NOMO-1 (cell line): ENCODE data around the gene PAPOLB.
A peak's percentile ranks its signal among the peaks of the same experiment; 100 is the strongest.

Experiments
- DNase-seq, 2 experiments: peaks; one replicate each; lab custom pipeline; 2025; ENCODE audit not compliant: unreplicated experiment in 2 of 2; lab: John Stamatoyannopoulos, UW

The PAPOLB gene

DNA sequence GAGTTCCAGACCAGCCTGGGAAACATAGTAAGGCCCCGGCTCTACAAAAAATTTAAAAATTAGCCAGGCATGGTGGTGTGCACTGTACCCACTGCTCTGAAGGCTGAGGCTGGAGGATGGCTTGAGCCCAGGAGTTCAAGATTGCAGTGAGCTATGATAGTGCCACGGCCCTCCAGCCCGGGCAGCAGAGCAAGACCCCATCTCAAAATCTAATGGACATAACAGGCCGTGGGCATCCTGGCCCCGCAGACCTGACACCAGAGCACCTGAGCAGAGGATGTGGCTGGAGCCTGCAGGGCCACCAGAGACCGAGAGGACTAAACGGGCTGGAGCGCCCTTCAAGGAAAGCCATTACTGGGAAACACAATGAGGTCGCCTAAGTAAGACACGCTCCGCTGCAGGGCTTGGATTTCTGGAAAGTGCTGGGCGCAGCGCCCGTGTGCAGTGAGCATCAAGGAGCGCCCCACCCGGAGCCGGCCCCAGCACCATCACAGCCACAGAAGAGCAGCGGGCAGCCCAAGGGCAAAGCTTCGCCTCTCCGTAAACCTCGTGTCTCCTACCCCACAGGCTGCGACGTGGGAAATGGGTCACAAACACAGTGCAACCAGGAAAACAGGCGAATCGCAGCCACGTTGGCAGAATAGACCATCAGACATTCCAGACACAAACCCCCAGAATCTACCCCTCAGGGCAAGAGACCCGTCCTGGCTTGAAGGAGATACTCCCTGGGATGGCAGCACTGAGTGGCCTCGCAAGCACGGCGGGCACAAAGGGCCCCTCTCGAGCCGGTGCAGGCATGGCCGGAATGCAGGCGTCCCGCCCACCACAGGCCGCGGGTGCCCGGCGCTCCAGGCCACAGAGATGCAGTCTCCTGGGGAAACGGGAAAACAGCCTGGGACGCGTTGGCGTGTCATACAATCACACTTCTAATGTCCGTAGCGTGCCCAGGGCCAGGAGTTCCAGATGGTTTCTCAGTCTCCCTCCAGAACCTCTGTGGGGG lies 16.8 kb upstream of the PAPOLB start:
- no peak for DNase-seq

- DNase-seq, result no peak
These were observed 14.8 kb upstream of the PAPOLB start for GRCh38 chr7:4876586-4876985.

DNA sequence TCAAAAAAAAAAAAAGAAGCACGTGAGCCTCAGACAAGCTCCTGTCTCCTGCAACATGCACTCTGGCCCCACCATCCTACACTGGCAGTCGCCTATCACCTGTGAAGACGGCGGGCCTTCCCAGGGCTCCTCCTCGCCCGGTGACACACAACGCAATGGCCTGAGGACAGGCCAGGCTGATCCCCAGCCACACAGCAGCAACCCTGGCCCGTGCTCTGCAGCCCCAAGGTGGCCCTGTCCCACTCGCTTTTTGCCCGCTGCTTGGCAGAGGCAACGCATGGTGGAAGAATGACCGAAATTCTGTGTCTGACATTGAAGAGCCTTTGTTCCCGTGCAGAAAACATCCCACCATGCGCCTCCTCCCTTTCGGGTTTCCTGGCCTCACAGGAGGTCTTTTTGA lies 13.6 kb upstream of the PAPOLB start:
- DNase-seq, result no peak

DNA sequence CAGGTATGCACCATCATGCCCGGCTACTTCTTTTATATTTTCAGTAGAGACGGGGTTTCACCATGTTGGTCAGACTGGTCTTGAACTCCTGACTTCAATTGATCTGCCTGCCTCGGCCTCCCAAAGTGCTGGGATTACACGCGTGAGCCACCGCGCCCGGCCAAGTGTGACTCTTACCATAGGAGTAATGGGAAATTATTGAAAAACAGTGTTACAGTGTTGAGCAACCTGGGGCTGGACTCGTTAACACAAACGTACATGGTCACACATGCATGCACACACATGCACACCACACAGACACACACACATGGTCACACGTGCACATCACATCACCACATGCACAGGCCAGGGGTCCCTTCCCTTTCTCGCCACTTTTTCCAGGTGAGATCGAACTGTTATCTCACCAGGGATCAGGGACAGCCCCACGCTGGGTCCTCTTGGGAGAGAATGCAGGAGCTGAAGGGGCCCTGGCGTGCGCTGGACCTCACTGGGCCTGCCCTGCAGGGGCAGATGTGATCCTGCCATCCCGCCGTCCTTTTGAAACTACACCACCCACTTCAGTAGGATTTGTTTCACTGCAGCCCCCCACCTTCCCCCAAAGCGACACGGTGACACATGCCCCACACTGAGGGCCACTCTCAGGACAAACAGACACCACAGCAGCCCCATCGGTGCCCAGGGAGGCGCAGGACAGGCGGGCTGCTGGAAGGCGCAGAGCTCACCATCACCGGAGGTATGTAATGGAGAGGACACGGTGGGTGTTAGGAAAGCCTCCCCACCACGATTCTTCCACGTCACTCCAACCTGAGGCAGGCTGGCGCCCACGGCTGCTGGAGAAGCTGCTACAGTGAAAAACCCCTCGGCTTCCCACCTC lies 11.5 kb upstream of the PAPOLB start:
- DNase-seq, result no peak

GRCh38 chr7:4871930-4872675 lies 10.3 kb upstream of the PAPOLB start:
- no peak for DNase-seq

DNA sequence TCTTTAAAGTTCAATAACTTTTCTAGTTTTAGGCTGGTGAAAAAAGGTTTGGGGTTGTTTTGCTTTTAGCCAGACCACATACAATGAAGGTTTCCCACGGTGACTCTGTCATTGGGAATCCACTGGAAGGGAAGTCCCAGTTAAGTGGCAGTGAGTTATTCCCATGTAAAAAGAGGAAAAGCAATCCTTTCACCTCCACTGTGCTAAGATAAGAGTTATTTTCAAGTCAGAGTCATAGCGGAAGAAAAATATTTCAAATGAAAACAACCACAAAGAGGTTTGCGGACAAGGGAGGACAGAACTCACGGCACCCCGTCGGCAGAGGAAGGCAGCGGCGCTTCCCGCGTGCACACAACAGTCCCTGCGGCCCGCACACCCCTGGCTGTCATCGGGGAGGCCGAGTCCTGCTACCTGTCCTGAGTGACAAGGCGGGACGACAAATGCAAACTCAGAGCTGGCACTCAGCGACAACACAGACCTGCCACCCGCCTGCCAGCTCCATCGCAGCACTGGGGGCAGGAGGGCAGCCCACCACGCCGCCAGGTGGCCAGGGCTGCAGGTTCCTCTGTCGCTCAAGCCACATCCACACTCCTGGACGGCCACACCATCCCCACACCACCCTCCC lies 9.3 kb upstream of the PAPOLB start:
- DNase-seq, result no peak

DNA sequence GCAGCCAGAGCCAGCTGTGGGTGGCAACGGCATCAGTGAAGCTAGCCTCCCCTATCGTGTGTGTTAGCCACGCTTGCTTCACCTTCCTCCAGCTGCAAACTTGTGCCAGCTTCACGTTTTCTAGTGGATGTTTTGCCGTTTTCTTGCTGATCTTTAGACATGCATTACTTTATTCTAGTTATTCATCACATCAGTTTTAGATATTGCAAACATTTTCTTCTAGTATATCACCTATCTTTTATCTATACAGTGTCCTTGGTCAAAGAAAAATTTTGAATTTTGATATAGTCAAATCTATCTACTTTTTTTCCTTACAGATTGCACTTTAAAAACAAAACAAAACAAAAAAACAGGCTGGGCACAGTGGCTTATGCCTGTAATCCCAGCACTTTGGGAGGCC lies 6.7 kb upstream of the PAPOLB start:
- no peak for DNase-seq

GRCh38 chr7:4866528-4867496 lies 5.0 kb upstream of the PAPOLB start:
- no peak for DNase-seq

DNA sequence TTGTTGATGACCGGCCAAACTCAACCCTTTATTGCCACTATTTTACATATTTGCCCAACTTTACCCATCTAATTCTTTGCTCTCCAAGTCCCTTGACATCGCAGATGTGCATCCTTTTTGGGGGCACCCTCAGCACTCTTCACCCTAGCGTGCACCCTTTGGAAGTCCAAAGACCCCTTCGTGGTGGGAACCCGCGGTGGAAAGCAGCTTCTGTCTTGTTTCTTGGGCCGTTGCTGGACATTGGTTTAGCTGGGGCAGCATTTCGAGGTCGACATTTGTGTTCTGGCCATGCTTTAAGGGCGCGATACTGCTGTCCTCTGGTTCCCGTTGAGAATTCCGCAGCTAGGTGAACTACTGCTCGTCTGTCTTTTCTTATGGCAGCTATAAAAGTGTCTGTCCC lies 326 bp upstream of the PAPOLB start:
- no peak for DNase-seq

GRCh38 chr7:4861227-4861626 lies 603 bp downstream of the PAPOLB start:
- no peak for DNase-seq

DNA sequence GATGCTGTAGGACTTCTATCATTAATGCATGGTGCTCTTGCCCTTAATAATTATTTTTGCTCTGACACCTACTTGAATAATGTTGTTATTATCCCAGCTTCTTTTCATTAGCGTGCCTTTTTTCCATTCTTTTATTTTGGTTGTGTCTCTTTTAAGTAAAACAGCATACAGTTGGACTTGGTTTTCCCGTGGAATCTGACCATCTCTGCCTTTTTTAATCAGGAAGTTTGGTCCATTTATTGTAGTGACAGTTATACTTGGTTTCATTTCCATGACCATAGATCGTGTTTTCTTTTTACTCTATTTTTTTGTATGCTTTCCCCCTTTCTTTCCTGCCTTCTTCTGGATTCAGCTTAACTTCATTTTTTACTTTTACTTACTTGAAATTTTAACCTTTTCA lies 4.6 kb downstream of the PAPOLB start:
- DNase-seq, result no peak

- DNase-seq, result no peak
These were observed 5.3 kb downstream of the PAPOLB start for GRCh38 chr7:4856336-4857057.

DNA sequence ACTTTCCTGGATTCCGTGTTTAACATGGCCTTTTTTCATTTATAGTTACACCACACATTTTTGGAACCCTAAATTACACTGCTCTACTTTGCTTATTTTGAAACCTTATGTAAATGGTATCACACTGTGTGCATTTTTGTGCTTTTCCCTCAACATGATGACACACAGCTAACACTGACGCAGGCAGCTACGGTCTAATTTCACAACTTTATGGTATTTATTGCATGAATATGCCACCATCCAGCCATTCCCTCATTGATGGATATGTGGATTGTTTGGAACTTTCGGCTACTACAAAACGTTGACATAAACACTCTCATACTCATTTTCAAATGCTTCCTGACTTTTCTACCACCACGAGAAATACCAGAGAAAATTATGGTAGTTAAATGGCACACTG lies 6.9 kb downstream of the PAPOLB start:
- no peak for DNase-seq

GRCh38 chr7:4851459-4852422 lies 10.1 kb downstream of the PAPOLB start:
- DNase-seq, result no peak

DNA sequence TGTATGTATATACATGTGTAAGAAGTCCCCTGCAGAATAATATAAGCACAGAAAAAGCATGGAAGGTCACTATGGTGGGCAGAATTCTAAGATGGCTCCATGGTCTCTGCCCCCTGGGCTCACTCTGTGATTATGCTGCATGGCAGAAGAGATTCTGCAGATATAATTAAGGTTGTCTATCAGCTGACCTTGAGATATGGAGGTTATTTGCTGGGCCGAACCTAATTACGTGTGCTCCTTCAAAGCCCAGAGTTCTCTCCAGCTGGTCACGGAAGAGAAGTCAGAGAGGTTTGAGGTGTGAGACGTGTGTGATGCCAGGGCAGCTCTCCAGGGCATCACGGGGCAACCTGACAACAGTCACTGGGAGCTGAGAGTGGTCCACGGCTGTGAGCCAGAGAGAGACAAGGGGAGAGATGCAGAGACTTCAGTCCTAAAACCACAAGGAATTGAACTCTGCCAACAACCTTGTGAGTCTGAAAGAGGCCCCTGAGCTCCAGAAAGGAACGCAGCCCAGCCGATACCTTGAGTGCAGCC lies 11.5 kb downstream of the PAPOLB start:
- no peak for DNase-seq

DNA sequence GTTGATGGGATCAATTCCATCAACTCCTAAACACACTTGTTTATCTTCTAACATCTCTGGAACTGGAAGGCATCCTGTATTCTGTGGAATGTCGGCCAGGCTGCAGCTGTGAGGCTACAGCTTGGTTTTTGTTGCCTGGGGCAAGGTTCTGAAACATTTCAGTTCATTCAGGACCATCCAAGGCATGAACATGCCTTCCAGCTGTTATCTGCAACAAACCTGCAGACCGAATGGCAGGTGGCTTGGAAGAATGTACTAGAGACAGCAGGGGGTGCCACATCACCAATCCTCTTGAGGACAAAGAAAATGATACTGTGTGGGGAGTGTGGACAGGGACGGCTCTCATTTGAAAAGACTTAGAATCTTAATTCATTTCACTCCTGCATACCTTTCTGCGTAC lies 12.4 kb downstream of the PAPOLB start:
- DNase-seq, result no peak

DNA sequence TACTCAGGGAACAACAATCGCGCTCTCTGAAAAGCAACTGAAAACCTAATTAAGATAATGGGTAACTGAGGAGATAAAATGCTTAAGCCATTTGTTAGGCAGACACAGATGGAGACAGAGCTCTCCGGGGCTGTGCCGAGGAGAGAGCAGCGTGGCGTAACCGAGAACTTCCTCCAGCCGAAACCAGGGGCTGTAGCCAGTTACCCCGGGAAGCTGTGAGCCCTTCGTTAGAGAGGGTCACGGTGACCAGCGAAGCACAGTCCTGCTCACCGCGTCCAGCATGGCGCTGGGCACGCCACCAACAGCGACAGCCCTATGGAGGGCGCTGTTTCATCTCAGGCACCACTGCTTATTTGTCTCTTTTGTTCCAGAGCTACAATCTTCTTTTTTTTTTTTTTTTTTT lies 16.1 kb downstream of the PAPOLB start:
- peak in 1 of 2 experiments; percentile 32 for DNase-seq
